ENCODE results near the gene RRAS2.

- TF ChIP-seq CTCF (conservative IDR thresholded peaks at IDR 0.05 in 1 of 2, IDR thresholded peaks at IDR 0.05 in 1 of 2; ENCODE audit: extremely low read depth in 1 of 2, insufficient read depth in 1 of 2, low read depth in 1 of 2, low read length in 2 of 2) = no peak
- no peak for TF ChIP-seq EZH2 (IDR thresholded peaks at IDR 0.05; ENCODE audit: borderline replicate concordance, low read length)
Observed at GRCh38 chr11:14334893-14335292, 24.1 kb downstream of the RRAS2 start.
